Measurements from ENCODE around the gene TBC1D3B.

DNA sequence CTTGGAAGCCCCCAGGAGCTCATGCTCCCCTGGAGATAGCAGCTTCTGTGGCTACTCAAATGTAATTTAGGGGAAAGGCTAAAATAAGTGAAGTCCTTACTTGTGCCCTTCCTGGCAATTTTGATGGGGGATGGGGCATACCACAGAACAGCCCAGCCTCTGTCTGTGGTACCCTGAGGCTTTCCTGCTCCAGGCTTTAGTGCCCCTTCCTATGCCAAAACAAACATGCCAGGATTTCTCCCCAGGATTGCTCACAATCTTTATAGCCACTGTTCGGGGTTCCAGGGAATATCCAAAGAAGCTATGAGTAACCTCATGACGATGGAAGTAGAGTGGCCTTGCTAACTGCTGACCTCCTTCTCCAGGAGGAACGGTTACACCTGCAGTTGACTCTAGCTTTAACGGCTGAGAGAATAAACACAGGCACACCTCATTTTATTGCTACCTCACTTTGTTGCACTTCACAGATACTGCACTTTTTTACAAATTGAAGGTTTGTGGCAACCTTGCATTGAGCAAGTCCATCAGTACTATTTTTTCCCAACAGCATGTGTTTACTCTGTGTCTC is 47.9 kb downstream of the TBC1D3B start:
- TF ChIP-seq, protein P1, sequence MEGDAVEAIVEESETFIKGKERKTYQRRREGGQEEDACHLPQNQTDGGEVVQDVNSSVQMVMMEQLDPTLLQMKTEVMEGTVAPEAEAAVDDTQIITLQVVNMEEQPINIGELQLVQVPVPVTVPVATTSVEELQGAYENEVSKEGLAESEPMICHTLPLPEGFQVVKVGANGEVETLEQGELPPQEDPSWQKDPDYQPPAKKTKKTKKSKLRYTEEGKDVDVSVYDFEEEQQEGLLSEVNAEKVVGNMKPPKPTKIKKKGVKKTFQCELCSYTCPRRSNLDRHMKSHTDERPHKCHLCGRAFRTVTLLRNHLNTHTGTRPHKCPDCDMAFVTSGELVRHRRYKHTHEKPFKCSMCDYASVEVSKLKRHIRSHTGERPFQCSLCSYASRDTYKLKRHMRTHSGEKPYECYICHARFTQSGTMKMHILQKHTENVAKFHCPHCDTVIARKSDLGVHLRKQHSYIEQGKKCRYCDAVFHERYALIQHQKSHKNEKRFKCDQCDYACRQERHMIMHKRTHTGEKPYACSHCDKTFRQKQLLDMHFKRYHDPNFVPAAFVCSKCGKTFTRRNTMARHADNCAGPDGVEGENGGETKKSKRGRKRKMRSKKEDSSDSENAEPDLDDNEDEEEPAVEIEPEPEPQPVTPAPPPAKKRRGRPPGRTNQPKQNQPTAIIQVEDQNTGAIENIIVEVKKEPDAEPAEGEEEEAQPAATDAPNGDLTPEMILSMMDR (IDR thresholded peaks at IDR 0.05; ENCODE audit: low read length): no peak
- TF ChIP-seq EZH2 (IDR thresholded peaks at IDR 0.05; ENCODE audit: borderline replicate concordance, low read length): no peak

Data from OCI-LY1 (cell line).